Left hindlimb (tissue), 1 donor: ENCODE results near the gene STK39.

Experiments used
- DNase-seq: peaks from one replicate; pipeline ENCODE4 v3.0.0-alpha.2; 2018

STK39 gene

DNA sequence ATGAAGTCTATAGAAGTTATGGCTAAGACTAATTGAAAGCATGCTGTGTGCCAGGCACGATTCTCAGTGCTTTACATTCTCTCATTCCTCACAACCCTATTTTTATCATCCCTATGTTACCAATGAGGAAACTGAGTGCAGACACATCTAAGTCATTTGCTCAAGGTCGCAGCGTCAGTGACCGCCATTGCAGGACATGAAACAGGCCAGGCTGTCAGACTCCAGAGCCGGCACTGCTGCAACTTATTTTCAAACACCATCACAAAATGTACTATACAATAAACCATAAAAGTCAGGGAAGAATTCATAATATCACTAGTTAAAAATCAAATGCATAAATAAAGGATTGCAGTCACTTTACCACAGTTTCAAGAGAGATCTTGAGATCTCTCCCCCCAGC lies 5.6 kb downstream of the STK39 start:
- DNase-seq, result no peak

DNA sequence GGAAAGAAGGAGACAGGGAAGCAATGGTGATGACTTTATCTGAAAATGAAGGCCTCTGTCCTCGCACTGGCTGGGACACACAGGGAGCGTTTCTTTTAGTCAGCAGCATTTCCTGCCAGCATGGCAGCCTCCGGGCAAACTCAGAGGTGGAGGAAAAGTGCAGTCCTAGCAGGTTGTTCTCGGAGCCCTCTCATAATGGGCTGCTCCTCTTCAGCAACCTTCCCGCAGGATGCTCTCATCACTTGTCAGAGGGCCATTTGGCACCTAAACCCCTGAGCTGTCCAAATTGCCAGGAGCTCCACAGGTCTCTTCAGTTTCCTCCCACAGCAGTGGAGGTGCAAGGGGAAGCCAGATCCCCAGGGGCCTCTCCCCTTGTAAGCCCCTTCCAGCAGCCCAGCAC lies 6.2 kb downstream of the STK39 start:
- DNase-seq, result no peak

DNA sequence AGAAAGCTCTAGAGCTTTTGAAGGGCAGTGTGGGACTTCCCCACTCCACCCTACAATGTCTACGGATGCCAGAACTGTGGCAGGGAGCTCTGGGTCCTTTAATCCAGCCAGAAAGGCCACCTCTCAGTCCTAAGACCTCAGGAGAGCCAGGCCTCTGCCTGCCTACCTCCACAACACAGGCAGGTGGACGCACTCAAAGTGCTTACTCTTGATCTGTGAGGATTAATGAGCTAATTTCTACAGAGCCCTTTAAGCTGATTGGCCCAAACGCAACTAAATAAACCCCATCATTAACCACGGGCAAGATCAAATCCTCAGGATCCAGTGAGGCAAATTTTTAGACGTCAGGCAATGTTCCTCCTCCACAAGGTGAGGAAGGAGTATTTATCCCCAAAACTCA lies 8.1 kb downstream of the STK39 start:
- no peak for DNase-seq

DNA sequence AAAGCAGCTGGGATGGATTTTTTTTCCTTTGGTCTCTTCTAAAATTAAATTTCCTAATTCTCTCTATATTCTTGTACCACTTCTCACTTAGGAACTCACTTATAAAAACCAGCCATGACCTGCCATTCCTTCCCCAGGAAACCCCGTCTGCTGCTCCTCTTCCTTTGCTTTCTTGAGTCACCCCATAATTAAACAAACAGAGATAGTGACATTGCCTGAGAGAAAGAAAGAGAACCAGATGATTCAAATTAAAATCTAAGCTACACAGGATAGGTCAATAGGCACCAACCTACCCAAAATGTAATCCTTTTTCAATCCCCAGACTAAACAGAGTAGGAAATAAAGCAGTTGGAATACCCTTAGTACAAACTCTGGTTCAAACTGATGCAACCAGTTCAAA lies 9.7 kb downstream of the STK39 start:
- no peak for DNase-seq

DNA sequence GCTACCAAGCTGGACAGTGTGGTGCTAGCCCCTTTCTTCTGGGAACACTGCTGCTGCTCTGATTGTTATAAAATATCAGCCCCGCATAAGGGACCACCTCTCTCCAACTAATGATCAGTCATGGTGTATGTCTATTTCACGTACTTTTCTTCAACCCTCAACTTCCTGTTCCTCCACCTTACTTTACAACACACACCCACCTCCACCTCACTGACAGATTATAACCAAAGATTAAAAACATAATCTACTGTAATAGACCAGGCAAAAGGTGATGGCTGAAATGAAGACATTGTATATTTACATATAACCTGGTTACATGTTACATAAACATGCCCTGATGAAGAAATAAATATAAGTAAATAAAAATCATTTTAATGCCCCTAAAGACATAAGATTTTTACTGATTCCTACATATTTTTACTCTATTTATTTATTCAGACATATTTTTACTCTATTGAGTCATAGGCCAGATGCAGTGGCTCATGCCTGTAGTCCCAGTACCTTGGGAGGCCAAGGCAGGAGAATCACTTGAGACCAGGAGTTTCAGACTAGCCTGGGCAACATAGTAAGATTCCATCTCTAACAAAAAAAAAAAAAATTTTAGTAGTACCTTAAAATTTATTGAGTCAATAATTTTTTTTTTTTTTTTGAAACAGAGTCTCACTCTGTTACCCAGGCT lies 12.8 kb downstream of the STK39 start:
- no peak for DNase-seq

DNA sequence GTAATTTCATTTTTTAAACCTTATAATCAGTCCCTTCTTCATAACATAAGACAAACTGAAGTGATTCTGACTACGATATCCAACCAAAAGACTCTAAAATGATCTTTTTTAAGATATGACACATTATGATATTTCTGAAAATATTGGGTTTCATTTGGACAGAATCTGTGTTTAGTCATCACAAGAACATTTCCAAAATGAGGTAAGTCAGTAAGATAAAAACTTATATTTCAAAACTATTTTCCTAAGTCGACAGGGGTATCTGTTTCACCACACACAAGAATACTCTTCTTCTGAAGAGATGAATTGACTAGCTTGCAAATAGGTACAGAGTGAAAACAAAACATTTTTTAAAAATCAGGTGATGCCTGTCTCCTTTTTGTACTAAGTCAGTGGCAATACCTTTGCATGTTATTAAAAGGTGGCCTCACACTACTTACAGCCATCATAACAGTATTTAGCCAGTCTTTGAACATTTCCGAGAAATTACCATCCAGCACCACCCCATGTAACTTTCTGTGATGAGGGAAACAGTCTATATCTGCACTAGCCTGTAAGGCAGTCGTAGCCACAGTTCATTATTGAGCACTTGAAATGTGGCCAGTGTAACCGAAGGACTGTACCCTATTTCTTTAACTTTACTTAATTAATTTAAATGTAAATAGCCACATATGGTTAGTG lies 13.5 kb downstream of the STK39 start:
- DNase-seq, result no peak

DNA sequence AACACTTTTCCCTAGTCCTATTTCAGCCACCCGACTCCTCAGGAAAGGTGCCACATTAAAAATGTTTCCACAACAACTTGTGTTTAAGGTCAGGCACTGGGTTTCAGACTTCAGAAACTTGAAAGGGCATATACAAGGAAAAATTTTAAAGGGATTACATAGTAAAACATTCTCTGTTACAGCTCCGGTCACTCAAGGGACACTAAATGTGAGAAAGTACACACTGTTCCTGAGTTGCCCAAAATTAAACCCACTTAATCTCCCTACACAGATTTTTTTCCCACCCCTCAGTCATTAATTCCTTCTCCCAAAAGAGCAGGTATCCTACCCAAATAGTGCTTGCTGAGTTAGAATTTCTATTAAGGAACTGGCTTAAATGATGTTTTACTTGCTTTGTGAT lies 14.2 kb downstream of the STK39 start:
- DNase-seq, result no peak

DNA sequence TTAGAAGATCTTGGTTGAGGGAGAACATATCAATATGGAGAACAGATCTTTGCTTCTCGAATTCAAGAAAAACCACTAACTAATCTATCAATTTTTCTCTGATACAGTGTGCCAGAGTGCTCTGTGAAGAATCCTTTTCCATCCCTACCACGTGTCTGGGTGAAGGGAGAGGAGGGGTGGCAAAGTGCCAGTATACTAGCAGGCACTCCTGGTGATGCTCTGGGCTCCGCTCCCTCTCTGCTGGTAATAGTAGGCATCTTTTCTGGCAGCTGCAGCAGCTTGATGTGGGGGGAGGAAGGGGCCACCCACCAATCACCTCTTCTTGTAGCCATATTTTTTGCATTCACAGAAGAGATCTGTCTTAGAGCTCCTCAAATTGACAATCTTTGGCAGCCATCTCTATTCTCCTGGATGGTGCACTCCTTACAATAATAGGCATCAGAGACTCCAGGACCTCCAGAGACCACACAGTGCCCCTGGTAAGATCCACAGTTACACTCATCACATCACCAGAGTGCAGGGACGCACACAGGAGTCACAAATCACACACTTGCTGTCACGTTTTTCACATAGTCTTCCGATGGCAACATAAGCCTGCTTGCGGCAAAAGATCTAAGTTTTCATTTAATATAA lies 15.7 kb downstream of the STK39 start:
- no peak for DNase-seq

DNA sequence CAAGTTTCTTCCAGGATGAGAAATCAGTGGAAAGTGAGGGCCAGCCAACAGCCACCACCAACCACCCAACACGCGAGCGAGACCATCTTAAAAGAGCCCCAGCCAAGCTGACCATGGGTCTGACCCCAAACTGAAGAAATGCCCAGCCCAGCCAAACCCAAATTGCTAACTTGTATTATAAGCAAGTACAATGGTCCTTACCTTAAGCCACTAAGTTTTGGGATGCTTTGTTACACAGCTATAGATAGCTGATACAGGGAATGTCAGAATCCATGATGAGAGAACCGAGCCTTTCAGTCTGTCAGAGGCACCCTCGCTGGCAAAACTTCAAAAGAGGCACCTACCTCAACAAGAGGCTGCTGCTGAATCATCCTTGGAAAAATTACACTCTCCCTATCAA lies 17.0 kb downstream of the STK39 start:
- no peak for DNase-seq

DNA sequence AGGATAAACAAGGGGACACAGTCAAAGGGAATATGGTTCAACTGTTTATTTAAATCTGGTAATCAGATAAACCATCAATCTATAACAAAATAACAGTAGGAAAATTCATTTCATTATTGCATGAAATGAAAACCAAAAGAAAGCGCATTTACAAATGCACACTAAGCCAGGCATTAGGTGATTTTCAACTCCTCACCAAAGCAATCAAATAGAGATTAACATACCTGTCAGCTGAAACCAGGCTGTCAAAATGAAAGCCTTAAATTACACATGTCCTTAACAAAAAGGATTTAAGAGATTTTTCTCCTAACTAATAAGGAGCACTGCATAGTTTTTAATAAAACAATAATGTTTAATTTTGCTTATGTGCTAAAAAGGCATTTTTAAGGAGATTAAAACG lies 23.0 kb downstream of the STK39 start:
- DNase-seq, result no peak

DNA sequence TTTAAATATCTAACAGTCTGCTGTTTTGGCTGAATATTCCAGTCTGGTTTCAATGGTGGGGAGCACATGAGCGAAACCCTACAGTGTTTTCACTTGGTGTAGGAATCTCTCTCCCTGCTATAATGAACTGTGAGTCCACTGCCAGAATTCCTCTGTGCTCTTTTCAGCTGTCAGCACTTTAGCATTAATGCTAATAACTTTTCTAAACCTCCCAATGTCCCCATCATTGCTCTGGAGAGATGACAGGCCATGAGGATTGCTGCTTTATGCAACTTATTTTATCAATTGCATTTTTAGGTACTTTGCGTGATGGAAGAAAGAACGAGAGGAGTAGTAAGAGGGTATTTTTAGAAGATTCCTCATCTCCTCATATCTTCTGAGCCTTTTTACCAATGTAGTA lies 25.3 kb downstream of the STK39 start:
- no peak for DNase-seq

DNA sequence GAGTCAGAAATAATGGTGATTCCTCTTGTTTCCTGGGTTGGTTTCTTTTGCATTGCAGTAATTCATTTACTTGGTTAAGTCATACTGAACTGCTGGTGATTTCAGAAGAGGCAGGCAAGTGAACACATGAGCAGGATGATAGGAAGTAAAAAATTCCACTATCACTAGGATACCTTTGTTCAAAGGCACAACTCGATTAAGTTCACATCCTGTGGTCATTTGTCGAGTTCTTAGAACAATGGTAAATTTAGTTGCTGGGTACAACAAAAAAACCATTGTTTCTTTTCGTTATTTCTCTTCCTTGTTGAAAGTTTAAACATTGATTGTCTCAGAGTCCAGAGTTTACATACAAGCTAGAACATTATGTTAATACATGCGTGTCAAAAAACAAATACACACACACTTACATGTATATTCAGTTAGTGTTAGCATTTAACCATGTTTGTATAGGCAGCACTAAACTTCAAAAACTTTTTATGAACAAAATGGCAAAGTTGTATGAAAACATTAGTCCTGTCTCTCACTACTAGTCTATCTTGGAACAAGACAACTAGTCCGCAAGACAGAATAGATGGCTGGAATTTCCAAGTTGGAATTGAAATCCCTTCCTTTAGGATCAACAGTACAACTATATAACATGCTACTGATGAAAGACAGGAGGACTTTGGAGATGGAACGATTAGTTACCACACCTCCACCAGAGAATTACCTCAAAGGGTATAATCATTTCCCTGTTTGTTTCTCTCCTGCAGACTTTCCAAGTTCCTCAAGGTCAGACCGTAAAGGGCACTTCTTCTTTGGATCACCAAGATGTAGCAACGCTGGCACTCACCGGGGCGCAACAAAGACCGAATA lies 26.2 kb downstream of the STK39 start:
- DNase-seq, result no peak

DNA sequence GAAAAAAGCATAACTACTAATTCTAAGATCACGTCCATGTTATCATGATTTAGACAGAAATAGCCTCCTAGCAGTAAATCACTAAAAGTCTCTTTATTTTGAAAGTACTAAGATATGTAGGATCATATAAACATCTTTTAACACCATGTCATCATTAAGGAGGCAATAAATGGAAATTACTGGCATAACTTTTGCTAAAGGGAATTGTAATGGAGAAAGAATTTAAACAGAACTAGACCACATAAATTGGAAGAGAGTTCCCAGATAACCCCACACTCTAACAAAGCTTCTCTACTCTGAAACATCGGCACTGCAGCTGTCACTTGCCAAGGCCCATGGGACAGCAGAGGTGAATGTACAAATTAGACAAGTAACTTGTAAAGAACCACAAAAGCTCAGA lies 29.5 kb downstream of the STK39 start:
- DNase-seq, result no peak

DNA sequence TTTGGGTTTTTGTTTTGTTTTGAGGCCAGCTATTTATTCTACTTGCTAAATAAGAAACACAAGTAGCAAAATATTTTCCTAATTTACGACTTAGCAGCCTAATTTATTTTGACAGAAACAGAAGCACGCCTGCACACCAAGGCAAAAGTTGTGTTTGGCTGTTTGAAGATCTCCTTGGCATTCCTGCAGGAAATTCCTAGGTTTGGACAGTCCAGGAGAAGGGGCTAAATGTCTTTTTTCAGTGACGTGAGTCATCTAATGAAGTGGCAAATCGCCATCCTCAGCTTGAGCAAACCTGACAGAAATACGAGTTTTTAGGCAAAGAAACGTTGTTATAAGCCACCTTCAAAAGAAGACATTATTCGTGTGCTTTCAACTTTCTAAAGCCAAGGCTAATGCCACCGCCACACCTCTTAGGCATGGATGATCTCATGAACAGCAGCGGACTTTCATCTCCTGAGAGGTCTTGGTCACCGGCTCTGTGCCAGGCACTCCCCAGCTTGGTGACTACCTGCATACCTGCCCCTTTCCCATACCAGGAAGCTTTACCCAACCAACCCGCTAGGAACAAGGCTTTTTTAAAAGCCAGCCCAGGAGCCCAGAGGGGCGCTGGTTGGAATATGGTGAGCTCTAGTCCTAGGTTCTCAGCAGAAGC lies 30.9 kb downstream of the STK39 start:
- DNase-seq, result no peak

DNA sequence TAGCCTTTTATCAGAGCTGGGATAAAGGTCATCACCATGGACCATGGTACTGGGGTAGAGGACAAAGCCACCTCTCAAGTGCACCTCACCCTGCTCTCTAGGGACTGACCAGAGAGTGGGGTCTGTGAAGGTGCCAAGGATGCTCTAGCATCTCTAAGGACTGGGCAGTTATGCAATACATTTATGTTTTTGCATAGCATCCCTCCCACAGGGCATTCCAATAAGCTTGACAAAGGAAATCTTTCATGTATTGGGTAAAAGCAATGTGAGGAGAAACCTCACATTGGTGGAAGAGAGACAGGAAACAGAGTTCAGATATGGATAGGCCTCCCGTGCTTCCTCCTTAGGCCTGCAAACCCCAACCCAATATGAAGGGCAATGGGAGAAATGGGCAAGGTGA lies 31.6 kb downstream of the STK39 start:
- DNase-seq, result no peak

DNA sequence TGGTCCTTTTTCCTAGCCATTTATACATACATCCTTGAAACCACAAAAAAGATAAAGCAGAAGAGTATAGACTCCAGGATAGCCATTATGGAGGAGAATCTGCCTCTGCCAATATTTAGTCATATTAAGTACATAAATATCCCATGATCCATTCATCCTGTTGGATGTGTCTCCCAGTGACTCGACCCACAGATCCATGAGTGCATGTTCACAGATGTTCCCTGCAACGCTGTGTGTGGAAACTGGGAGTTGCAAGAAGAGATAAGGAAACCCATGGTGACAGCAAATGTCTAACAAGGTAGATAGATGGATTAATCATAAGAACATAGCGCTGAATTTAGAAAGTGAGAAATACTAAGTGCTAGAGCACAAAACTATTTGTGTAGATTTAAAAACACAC lies 34.5 kb downstream of the STK39 start:
- no peak for DNase-seq

DNA sequence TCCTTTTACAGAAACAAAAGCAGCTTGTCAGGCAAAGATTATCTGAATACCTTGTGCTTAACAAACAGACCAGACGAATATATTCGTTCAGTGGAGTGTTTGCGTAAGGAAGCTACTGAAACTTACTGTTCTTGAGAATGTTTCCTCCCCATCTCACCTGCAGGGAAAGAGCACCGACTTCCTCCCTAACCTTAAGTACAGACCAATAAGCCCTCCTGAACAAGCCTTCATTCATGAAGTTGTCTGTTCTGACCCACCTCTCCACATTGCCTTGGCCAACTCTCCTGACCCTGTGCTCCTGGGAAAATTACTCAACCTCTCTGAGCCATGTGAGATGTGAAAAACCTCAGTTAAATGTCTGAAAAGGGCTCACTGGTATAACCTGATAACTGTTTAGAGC lies 35.2 kb downstream of the STK39 start:
- no peak for DNase-seq

DNA sequence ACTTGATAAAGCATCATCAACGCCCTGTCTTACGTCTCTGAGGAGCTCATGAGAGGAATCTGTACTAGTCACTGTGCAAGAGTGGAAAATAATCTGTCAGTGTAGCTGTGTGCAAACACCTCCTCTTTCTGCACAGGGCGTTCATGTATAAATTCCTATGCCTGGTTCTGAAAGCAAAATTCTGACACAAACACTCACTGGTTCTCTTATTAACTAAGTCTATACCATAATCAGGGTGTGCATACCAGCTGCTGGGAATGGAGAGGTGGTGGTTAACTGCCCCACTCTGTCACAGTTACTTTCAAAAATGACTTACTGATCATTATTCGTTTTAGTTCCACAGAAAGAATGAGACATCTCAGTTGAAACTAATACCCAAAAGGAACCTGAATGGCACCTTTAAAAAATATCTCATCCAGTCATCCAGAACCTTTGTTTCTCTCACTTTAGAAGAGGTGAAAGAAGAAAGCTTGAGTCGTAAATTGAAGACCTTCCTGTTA lies 35.7 kb downstream of the STK39 start:
- DNase-seq, result no peak

DNA sequence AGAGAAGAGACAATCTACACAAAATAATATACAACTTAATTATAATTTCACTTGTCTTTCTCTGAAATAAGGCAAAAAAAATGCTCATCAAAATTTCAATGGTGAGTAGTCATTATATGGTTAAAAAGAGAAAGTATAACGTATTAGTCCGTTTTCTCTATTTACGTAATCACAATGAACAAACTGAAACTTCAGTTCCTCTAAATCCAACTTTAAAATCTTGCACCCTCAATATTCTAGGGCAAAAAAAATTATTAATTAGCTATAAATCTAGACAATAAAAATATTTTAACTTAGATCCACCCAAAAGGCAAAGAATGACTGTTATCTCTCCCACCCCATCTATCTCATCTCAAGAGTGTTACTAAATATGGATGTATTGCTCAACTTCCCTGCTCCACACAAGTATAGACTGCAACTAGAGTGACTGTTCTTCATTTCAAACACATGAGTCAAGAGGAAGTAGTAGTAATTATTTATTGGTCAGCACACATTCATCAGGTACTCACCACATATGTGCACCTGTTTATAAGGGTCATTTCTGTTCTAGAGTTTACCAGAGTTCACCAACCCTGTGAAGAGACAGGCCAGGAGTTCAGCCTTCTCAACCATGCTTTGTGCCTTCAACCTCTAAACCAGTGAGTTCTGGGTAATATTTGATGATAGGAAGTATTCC lies 36.4 kb downstream of the STK39 start:
- DNase-seq, result no peak

DNA sequence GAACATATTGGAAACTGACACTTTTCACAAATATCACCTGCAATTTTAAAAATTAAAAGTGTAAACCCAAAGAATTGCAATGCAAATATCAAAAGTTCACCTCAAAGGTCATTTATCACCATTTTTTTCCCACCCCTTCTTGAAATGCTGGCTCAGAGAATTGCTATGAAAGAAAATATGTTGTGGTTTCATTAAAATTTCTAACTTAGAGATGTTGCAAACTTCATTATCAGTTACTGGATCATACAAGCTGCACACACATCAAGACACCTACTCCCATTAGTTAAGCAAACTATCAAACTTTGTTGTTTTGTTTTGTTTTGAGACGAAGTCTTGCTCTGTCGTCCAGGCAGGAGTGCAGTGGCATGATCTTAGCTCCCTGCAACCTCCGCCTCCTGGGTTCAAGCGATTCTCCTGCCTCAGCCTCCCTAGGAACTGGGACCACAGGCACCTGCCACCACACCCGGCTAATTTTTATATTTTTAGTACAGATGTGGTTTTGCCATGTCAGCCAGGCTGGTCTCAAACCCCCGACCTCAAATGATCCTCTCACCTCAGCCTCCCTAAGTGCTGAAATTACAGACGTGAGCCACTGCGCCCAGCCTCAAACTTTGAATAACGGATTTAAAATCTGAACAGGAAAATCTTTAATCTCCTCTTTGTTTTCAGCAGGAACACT lies 37.0 kb downstream of the STK39 start:
- no peak for DNase-seq

DNA sequence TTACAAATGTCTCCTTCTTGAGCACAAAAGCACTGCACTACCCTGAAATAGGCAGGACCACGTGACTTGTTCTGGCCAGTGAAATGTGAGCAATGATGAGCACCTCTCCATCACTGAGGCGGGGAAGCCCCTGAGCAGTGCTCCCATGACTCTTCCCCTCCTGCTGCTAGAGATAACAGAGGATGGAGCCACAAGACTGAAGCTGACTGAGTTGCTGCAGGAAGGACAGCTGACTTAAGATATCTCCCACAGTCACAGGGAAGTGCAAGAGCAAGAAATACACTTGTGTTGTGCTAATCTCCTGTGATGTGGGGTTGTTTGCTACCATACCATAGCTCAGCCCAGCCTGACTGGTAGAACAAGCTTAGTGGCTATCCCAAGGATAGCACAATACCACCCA lies 38.7 kb downstream of the STK39 start:
- DNase-seq, result no peak

DNA sequence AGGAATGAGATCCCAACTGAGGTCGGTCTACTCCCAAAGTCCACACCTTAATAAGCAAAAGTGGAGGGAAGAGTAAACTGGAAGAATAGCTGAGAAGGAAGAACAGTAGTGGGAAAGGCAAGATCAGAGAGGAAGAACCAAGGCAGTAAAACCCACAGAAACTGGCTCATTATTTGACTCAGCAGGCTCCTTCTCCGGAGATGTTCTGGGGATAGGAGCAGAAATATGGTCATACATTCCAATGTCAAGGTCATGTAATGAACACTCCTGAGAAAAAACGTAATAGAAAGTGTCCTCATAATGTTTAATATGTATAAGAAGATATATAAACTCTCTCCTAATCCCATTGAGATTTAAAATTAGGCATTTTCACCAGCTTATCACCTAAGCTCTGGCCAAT lies 39.5 kb downstream of the STK39 start:
- DNase-seq, result no peak
